Activated CD4-positive, CD25-positive, alpha-beta regulatory T cell (primary cell): ENCODE data around the gene GPS1.

Experiments used
- DNase-seq, 4 experiments: peaks; one replicate each; lab custom pipeline; 2025; lab: John Stamatoyannopoulos, UW

The GPS1 gene

GRCh38 chr17:82103553-82104451 lies 52.1 kb downstream of the GPS1 start:
- DNase-seq = no peak

GRCh38 chr17:82104797-82105416 lies 53.2 kb downstream of the GPS1 start:
- DNase-seq = no peak

GRCh38 chr17:82105417-82105881 lies 53.8 kb downstream of the GPS1 start:
- DNase-seq = no peak

GRCh38 chr17:82105882-82106687 lies 54.4 kb downstream of the GPS1 start:
- peak in 1 of 4 experiments; percentile 30 for DNase-seq

- DNase-seq = no peak
Observed at GRCh38 chr17:82106688-82107305, 55.1 kb downstream of the GPS1 start.
